ENCODE results near the gene ACSL5. TPM values are rescaled to one million over a fixed set of nuclear protein-coding genes. Genes with fewer than 3 reads are reported as not detected.

The ACSL5 gene
- total RNA-seq, 1 donor from 2014 or later: 0.68 TPM

DNA sequence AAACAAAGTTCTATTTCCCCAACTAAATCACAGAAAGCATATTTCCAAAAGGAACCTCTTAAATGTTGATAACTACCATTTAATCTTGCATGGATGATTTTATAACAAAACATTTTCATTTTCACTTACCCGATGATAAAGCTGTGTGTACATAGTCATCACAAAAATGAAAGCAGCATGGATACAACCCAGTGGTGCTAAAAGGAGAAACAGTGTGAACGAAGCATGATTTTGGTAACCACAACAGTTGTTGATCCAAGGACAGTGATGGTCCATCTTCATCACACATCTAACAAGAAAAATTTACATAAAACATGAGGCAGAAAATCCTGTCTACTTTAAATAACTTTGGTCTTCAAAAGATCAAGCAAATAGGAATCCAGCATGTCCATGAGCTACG is 68.1 kb downstream of the ACSL5 start:
- H3K27me3 ChIP-seq (ENCODE audit: insufficient read depth, low read length): no peaks in the 10 kb centered on the region
- peaks cover 23% of the 10 kb centered on the region for H3K79me2 ChIP-seq (ENCODE audit: insufficient read depth, low read length)
- no peak overlapping the region for H3K4me2 ChIP-seq (ENCODE audit: low read length)
- no peak for FAIRE-seq
- TF ChIP-seq EZH2 (IDR thresholded peaks at IDR 0.05; ENCODE audit: insufficient read depth, low read length): no peak
- TF ChIP-seq, protein P1, sequence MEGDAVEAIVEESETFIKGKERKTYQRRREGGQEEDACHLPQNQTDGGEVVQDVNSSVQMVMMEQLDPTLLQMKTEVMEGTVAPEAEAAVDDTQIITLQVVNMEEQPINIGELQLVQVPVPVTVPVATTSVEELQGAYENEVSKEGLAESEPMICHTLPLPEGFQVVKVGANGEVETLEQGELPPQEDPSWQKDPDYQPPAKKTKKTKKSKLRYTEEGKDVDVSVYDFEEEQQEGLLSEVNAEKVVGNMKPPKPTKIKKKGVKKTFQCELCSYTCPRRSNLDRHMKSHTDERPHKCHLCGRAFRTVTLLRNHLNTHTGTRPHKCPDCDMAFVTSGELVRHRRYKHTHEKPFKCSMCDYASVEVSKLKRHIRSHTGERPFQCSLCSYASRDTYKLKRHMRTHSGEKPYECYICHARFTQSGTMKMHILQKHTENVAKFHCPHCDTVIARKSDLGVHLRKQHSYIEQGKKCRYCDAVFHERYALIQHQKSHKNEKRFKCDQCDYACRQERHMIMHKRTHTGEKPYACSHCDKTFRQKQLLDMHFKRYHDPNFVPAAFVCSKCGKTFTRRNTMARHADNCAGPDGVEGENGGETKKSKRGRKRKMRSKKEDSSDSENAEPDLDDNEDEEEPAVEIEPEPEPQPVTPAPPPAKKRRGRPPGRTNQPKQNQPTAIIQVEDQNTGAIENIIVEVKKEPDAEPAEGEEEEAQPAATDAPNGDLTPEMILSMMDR (IDR thresholded peaks at IDR 0.05; ENCODE audit: insufficient read depth, low read depth, low read length): no peak
- H3K36me3 ChIP-seq (ENCODE audit: insufficient read depth, low read length): peaks cover 33% of the 10 kb centered on the region
- H3K4me1 Mint-ChIP-seq (ENCODE audit: low read depth, unreplicated experiment): peaks cover 1% of the 10 kb centered on the region
- no peaks in the 10 kb centered on the region for H3K9me3 Mint-ChIP-seq (ENCODE audit: unreplicated experiment)
- no peak overlapping the region for H3K9ac ChIP-seq (ENCODE audit: low read length)
- H3K4me3 Mint-ChIP-seq (ENCODE audit: unreplicated experiment): no peak overlapping the region
- DNase-seq (ENCODE audit: low read depth): no peak
- no peaks in the 10 kb centered on the region for H3K9me3 ChIP-seq (ENCODE audit: insufficient read depth, low read depth, low read length)
- no peak overlapping the region for H3K27ac Mint-ChIP-seq (ENCODE audit: unreplicated experiment)
- no peak overlapping the region for H2AFZ ChIP-seq (ENCODE audit: low read depth, low read length)
- H3K4me1 ChIP-seq (ENCODE audit: insufficient read depth, low read length): peaks cover 5% of the 10 kb centered on the region
- H4K20me1 ChIP-seq (ENCODE audit: insufficient read depth, low read length): peaks cover 4% of the 10 kb centered on the region
- peaks cover 3% of the 10 kb centered on the region for H3K36me3 Mint-ChIP-seq (ENCODE audit: low read depth, unreplicated experiment)
- no peak overlapping the region for H3K4me3 ChIP-seq (ENCODE audit: insufficient read depth, low read depth, low read length)
- no peak overlapping the region for H3K27ac ChIP-seq (ENCODE audit: low read depth, low read length)
- no peaks in the 10 kb centered on the region for H3K27me3 Mint-ChIP-seq (ENCODE audit: low read depth, unreplicated experiment)

DNA sequence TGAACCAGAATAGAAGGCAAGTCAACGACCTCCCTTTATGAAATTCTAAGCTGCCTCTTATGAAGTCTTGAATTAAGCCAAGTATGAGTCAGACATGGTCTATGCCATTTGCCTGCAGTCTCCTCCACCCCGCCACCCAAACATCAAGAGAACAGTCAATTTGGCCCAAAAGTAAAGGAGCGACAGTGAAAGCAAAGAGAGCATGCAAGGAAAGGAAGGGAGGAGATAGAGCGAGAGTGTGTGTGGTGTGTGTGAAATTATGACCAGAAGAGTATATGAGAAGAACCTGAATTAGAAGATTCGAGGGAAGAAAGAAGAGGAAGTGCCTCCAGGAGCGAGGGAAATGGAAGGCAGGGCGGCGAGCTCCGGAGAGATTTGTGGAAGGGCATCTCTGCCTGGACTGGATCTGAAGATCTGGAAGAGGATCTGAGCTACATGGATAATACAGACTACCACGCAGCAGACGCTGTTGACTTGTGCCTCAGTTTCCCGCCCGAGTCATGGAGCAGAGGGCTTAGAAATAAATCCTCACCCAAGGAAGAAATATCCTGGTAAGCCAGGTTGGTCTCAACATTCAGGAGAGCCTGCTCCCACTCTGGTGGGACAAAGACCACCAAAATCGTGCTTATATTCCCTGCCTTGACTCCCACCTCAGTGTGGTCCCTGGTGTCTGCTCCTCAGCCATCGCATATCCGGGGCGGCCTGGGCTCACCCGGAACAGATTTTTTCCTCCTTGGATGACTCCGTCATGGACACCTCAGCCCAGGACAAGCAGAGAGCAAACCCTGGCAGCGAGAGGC is 72.3 kb downstream of the ACSL5 start:
- Mint-ChIP-seq H3K9me3 (ENCODE audit: unreplicated experiment) (no peaks in the 10 kb centered on the region), H3K27ac (ENCODE audit: unreplicated experiment) (peak overlapping the region; percentile 96), H3K36me3 (ENCODE audit: low read depth, unreplicated experiment) (no peaks in the 10 kb centered on the region), H3K4me1 (ENCODE audit: low read depth, unreplicated experiment) (peaks cover 9% of the 10 kb centered on the region), H3K27me3 (ENCODE audit: low read depth, unreplicated experiment) (no peaks in the 10 kb centered on the region), H3K4me3 (ENCODE audit: unreplicated experiment) (peak overlapping the region; percentile 93)
- H3K9me3 ChIP-seq (ENCODE audit: insufficient read depth, low read depth, low read length): no peaks in the 10 kb centered on the region
- peak overlapping the region; percentile 97 for H3K27ac ChIP-seq (ENCODE audit: low read depth, low read length)
- peaks cover 5% of the 10 kb centered on the region for H3K4me1 ChIP-seq (ENCODE audit: insufficient read depth, low read length)
- no peaks in the 10 kb centered on the region for H3K27me3 ChIP-seq (ENCODE audit: insufficient read depth, low read length)
- peak overlapping the region; percentile 99 for H3K4me3 ChIP-seq (ENCODE audit: insufficient read depth, low read depth, low read length)
- H4K20me1 ChIP-seq (ENCODE audit: insufficient read depth, low read length): peaks cover 9% of the 10 kb centered on the region
- DNase-seq (ENCODE audit: low read depth) (peak; percentile 13), FAIRE-seq (no peak)
- peak overlapping the region; percentile 96 for H3K9ac ChIP-seq (ENCODE audit: low read length)
- H3K4me2 ChIP-seq (ENCODE audit: low read length): peak overlapping the region; percentile 96
- H3K79me2 ChIP-seq (ENCODE audit: insufficient read depth, low read length): peaks cover 55% of the 10 kb centered on the region
- TF ChIP-seq, protein P1 (IDR thresholded peaks at IDR 0.05; ENCODE audit: insufficient read depth, low read depth, low read length): no peak
- no peak for TF ChIP-seq EZH2 (IDR thresholded peaks at IDR 0.05; ENCODE audit: insufficient read depth, low read length)
- peaks cover 22% of the 10 kb centered on the region for H3K36me3 ChIP-seq (ENCODE audit: insufficient read depth, low read length)
- H2AFZ ChIP-seq (ENCODE audit: low read depth, low read length): peak overlapping the region; percentile 99

Data from astrocyte (in vitro differentiated cells and primary cell).